Measurements from ENCODE around the gene MAGEH1. TPM values are rescaled to one million over a fixed set of nuclear protein-coding genes. Genes with fewer than 3 reads are reported as not detected.
A peak's percentile ranks its signal among the peaks of the same experiment; 100 is the strongest.
"Not testable (repeated sequence)": the region's sequence is repeated elsewhere in the genome, so short reads cannot be mapped to it uniquely, and the experiment has no call there.

MAGEH1 gene, protein sequence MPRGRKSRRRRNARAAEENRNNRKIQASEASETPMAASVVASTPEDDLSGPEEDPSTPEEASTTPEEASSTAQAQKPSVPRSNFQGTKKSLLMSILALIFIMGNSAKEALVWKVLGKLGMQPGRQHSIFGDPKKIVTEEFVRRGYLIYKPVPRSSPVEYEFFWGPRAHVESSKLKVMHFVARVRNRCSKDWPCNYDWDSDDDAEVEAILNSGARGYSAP
- total RNA-seq (2012; rRNA removed) = 26.4 and 31.5 TPM in 2 replicates

- no peaks in the 10 kb centered on the region for H3K36me3 ChIP-seq (ENCODE audit: insufficient read depth, low read length)
Measured at GRCh38 chrX:55451990-55452832, at the start of gene MAGEH1. Gene MAGEH1 (plus strand): TSS chrX:55452127. CDS start chrX:55452375, 248 bp downstream.

GRCh38 chrX:55427079-55427478, 24.8 kb upstream of the MAGEH1 start:
- not testable (repeated sequence) for H3K27me3 ChIP-seq (ENCODE audit: control insufficient read depth, insufficient read depth, low read length); H3K4me3 ChIP-seq (ENCODE audit: low read length); H3K9ac ChIP-seq (ENCODE audit: low read depth, low read length); H3K4me2 ChIP-seq (ENCODE audit: low read length); H3K9me3 ChIP-seq (replicated peaks; ENCODE audit: low read length); H3K4me1 ChIP-seq (ENCODE audit: control insufficient read depth, insufficient read depth, low read length); H3K36me3 ChIP-seq (ENCODE audit: insufficient read depth, low read length)

More at GRCh38 chrX:55451990-55452832, at the start of gene MAGEH1:
- Histone ChIP-seq H3K27me3 (ENCODE audit: control insufficient read depth, insufficient read depth, low read length) (no peaks in the 10 kb centered on the region), H3K4me3 (ENCODE audit: low read length) (peak within 1 kb of the TSS; percentile 80), H3K4me2 (ENCODE audit: low read length) (peak within 1 kb of the TSS; percentile 82), H3K9me3 (replicated peaks; ENCODE audit: low read length) (no peaks in the 10 kb centered on the region), H3K9ac (ENCODE audit: low read depth, low read length) (peak within 1 kb of the TSS; percentile 76), H3K4me1 (ENCODE audit: control insufficient read depth, insufficient read depth, low read length) (peaks cover 3% of the 10 kb centered on the region)

GRCh38 chrX:55443468-55443867, 8.5 kb upstream of the MAGEH1 start:
- not testable (repeated sequence) for H3K27me3 ChIP-seq (ENCODE audit: control insufficient read depth, insufficient read depth, low read length); H3K4me2 ChIP-seq (ENCODE audit: low read length); H3K4me3 ChIP-seq (ENCODE audit: low read length); H3K4me1 ChIP-seq (ENCODE audit: control insufficient read depth, insufficient read depth, low read length); H3K9ac ChIP-seq (ENCODE audit: low read depth, low read length); H3K36me3 ChIP-seq (ENCODE audit: insufficient read depth, low read length); H3K9me3 ChIP-seq (replicated peaks; ENCODE audit: low read length)

DNA sequence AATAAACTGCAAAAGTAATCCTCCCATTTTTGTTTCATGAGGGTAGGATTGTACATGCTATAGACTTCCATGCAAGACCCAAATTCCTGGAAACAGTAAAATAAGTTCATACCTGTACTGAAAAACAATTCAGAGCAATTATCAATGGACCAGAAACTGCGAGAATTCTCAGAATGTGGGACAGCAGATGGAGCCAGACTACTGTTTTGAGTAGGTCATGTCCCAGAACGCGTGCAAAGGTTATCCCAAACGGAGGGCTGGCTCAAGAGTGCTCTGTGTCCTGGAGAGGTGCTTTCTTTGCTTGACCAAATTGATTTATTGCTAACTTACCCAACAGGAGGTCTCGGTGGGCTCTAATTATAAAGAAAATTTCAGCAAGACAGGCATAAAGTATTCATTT, 1.7 kb upstream of the MAGEH1 start:
- Histone ChIP-seq H3K4me1 (ENCODE audit: control insufficient read depth, insufficient read depth, low read length) (peaks cover 3% of the 10 kb centered on the region), H3K9ac (ENCODE audit: low read depth, low read length) (no peak overlapping the region), H3K4me3 (ENCODE audit: low read length) (no peak overlapping the region), H3K27me3 (ENCODE audit: control insufficient read depth, insufficient read depth, low read length) (no peaks in the 10 kb centered on the region), H3K9me3 (replicated peaks; ENCODE audit: low read length) (no peaks in the 10 kb centered on the region), H3K36me3 (ENCODE audit: insufficient read depth, low read length) (no peaks in the 10 kb centered on the region), H3K4me2 (ENCODE audit: low read length) (no peak overlapping the region)

GRCh38 chrX:55451141-55451540, 786 bp upstream of the MAGEH1 start:
- H3K4me1 ChIP-seq (ENCODE audit: control insufficient read depth, insufficient read depth, low read length) = peaks cover 3% of the 10 kb centered on the region
- H3K36me3 ChIP-seq (ENCODE audit: insufficient read depth, low read length) = no peaks in the 10 kb centered on the region
- H3K4me3 ChIP-seq (ENCODE audit: low read length) = peak overlapping the region; percentile 80
- H3K27me3 ChIP-seq (ENCODE audit: control insufficient read depth, insufficient read depth, low read length) = no peaks in the 10 kb centered on the region
- peak overlapping the region; percentile 61 for H3K9ac ChIP-seq (ENCODE audit: low read depth, low read length)
- H3K4me2 ChIP-seq (ENCODE audit: low read length) = peak overlapping the region; percentile 82
- no peaks in the 10 kb centered on the region for H3K9me3 ChIP-seq (replicated peaks; ENCODE audit: low read length)

DNA sequence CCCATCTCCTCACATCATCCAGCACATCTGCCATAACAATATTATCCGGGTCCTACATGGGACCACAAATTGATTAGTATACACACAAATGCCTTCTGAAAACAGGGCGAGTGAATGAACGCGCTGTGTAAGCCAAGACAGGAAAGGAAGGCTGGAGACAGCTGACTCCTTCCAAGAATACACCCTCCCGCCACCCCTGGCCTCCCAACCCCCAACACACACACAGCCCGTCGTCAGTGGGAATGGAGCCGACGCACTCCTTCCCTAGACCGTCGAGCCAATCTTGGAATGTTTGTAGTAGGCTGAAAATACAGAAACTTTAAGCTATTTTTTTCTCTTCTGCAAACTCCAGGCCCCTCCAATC, 319 bp upstream of the MAGEH1 start:
- H3K4me3 ChIP-seq (ENCODE audit: low read length) = peak overlapping the region; percentile 80
- no peaks in the 10 kb centered on the region for H3K9me3 ChIP-seq (replicated peaks; ENCODE audit: low read length)
- peak overlapping the region; percentile 82 for H3K4me2 ChIP-seq (ENCODE audit: low read length)
- peak overlapping the region; percentile 61 for H3K9ac ChIP-seq (ENCODE audit: low read depth, low read length)
- no peaks in the 10 kb centered on the region for H3K27me3 ChIP-seq (ENCODE audit: control insufficient read depth, insufficient read depth, low read length)
- H3K36me3 ChIP-seq (ENCODE audit: insufficient read depth, low read length) = no peaks in the 10 kb centered on the region
- peaks cover 3% of the 10 kb centered on the region for H3K4me1 ChIP-seq (ENCODE audit: control insufficient read depth, insufficient read depth, low read length)

DNA sequence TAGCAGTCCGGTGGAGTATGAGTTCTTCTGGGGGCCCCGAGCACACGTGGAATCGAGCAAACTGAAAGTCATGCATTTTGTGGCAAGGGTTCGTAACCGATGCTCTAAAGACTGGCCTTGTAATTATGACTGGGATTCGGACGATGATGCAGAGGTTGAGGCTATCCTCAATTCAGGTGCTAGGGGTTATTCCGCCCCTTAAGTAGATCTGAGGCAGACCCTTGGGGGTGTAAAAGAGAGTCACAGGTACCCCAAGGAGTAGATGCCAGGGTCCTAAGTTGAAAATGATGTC, 852 bp downstream of the MAGEH1 start:
- H3K9me3 ChIP-seq (replicated peaks; ENCODE audit: low read length) = no peaks in the 10 kb centered on the region
- H3K4me3 ChIP-seq (ENCODE audit: low read length) = peak overlapping the region; percentile 80
- H3K4me2 ChIP-seq (ENCODE audit: low read length) = peak overlapping the region; percentile 82
- H3K9ac ChIP-seq (ENCODE audit: low read depth, low read length) = peak overlapping the region; percentile 76
- H3K4me1 ChIP-seq (ENCODE audit: control insufficient read depth, insufficient read depth, low read length) = peaks cover 3% of the 10 kb centered on the region
- no peaks in the 10 kb centered on the region for H3K27me3 ChIP-seq (ENCODE audit: control insufficient read depth, insufficient read depth, low read length)
- H3K36me3 ChIP-seq (ENCODE audit: insufficient read depth, low read length) = no peaks in the 10 kb centered on the region

DNA sequence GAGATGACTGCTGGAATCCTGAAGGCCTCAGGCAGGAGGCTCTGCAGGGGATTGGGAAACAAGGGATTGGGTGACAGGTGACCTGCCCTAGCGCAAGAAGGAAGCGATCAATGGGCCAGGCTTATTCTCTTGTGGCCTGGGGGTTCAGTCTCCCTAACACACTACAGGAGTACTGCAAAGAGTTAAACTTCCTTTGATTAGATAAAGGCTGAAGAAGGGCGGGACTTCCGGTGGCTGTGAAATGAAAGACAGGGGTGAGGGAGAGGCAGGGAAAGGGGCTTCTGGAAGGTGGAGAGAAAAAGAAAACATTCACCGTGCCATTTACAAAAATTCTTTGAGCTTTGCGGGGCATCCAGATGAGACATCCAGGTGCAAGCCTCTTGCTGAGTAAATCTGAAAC, 3.8 kb downstream of the MAGEH1 start:
- not testable (repeated sequence) for H3K36me3 ChIP-seq (ENCODE audit: insufficient read depth, low read length); H3K4me1 ChIP-seq (ENCODE audit: control insufficient read depth, insufficient read depth, low read length); H3K9me3 ChIP-seq (replicated peaks; ENCODE audit: low read length); H3K27me3 ChIP-seq (ENCODE audit: control insufficient read depth, insufficient read depth, low read length); H3K9ac ChIP-seq (ENCODE audit: low read depth, low read length); H3K4me2 ChIP-seq (ENCODE audit: low read length); H3K4me3 ChIP-seq (ENCODE audit: low read length)

GRCh38 chrX:55459426-55459825, 7.5 kb downstream of the MAGEH1 start:
- not testable (repeated sequence) for H3K27me3 ChIP-seq (ENCODE audit: control insufficient read depth, insufficient read depth, low read length); H3K4me1 ChIP-seq (ENCODE audit: control insufficient read depth, insufficient read depth, low read length); H3K9me3 ChIP-seq (replicated peaks; ENCODE audit: low read length); H3K4me2 ChIP-seq (ENCODE audit: low read length); H3K36me3 ChIP-seq (ENCODE audit: insufficient read depth, low read length); H3K4me3 ChIP-seq (ENCODE audit: low read length); H3K9ac ChIP-seq (ENCODE audit: low read depth, low read length)

DNA sequence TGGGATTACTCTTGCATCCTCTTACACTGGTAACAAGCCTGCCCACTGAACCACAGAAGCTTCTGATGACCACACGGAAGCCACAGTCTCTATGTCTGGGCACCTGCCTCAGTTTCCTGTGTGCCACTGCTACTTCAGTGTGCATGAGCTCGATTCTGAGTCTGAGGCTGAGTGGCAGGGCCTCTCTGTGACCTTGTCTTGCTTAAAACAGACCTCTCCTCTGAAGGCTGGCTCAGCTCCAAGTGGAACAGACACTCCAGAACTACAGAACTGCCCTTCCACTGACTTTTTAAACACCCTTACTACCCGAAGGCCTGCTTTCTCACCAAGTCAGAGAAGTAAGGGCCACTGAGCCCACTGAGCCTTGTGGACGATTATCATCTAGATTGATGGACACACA, 8.0 kb downstream of the MAGEH1 start:
- H3K4me3 ChIP-seq (ENCODE audit: low read length); H3K36me3 ChIP-seq (ENCODE audit: insufficient read depth, low read length); H3K9ac ChIP-seq (ENCODE audit: low read depth, low read length); H3K4me1 ChIP-seq (ENCODE audit: control insufficient read depth, insufficient read depth, low read length); H3K27me3 ChIP-seq (ENCODE audit: control insufficient read depth, insufficient read depth, low read length); H3K9me3 ChIP-seq (replicated peaks; ENCODE audit: low read length); H3K4me2 ChIP-seq (ENCODE audit: low read length): not testable (repeated sequence)

GRCh38 chrX:55464050-55464449, 12.1 kb downstream of the MAGEH1 start:
- not testable (repeated sequence) for H3K36me3 ChIP-seq (ENCODE audit: insufficient read depth, low read length); H3K4me3 ChIP-seq (ENCODE audit: low read length); H3K9ac ChIP-seq (ENCODE audit: low read depth, low read length); H3K9me3 ChIP-seq (replicated peaks; ENCODE audit: low read length); H3K4me2 ChIP-seq (ENCODE audit: low read length); H3K27me3 ChIP-seq (ENCODE audit: control insufficient read depth, insufficient read depth, low read length); H3K4me1 ChIP-seq (ENCODE audit: control insufficient read depth, insufficient read depth, low read length)

DNA sequence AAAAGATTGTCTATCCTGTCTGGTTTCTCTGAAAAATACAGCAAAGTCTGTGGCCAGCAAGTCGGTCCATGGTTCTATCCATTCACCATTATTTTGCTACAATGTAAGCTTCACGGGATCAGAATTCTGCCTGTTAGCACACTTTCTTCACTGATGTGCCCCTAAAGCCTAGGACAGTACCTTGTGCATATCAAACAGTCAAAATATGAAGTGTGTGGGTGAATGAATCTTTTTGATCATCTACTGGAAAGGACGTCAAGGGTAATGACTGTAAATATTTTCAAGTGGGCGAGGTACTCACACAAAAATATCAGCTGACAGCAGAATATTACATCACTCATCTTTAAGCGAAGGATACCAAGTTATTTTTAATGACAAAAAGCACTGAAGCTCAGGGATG, 13.2 kb downstream of the MAGEH1 start:
- not testable (repeated sequence) for H3K4me2 ChIP-seq (ENCODE audit: low read length); H3K9me3 ChIP-seq (replicated peaks; ENCODE audit: low read length); H3K9ac ChIP-seq (ENCODE audit: low read depth, low read length); H3K36me3 ChIP-seq (ENCODE audit: insufficient read depth, low read length); H3K4me3 ChIP-seq (ENCODE audit: low read length); H3K4me1 ChIP-seq (ENCODE audit: control insufficient read depth, insufficient read depth, low read length); H3K27me3 ChIP-seq (ENCODE audit: control insufficient read depth, insufficient read depth, low read length)

Measured in skeletal muscle satellite cell (primary cell).